ENCODE measurements around the gene HBA1.
"Not testable (repeated sequence)": the region's sequence is repeated elsewhere in the genome, so short reads cannot be mapped to it uniquely, and the experiment has no call there.

HBA1 gene

GRCh38 chr16:211631-212180 lies 35.2 kb downstream of the HBA1 start:
- DNase-seq, result not testable (repeated sequence)

- DNase-seq, result no peak
These were observed 36.5 kb downstream of the HBA1 start for GRCh38 chr16:212999-213398.

GRCh38 chr16:220021-220420 lies 43.5 kb downstream of the HBA1 start:
- DNase-seq, result no peak
